B cell (primary cell): Measurements from ENCODE around the gene DEFB126. TPM values are rescaled to one million over a fixed set of nuclear protein-coding genes. Genes with fewer than 3 reads are reported as not detected.

ENCODE experiments used
- ATAC-seq: fragments of 200-7000 bp; cut with Tn5 transposase; one replicate; pipeline ENCODE4 v1.10.0; 2021; ENCODE audit warnings: low read depth, mild to moderate bottlenecking, moderate number of reproducible peaks, moderate library complexity
- CTCF ChIA-PET: fragments of 350-600 bp; sonication (Branson Sonifier 250); formaldehyde crosslinking; loops from one replicate; lab custom pipeline; 2021; ENCODE audit warnings: antibody characterized with exemption, inconsistent platforms; lab: Charles Lee
- POLR2A ChIA-PET: fragments of 350-600 bp; sonication (Branson Sonifier 250); formaldehyde crosslinking; loops from one replicate; lab custom pipeline; 2021; ENCODE audit warnings: antibody characterized with exemption; lab: Charles Lee
- DNase-seq: peaks from one replicate; pipeline ENCODE4 v3.0.0; 2013
- H2AFZ ChIP-seq: 2 replicates; pipeline ENCODE4 v1.6.1; 2012; ENCODE audit warnings: mild to moderate bottlenecking, low read depth, low read length; ENCODE audit not compliant: insufficient read depth, poor library complexity, severe bottlenecking
- H3K27ac ChIP-seq, 2 donors: 1 replicate in 1 of 2; 2 replicates in 1 of 2; pipeline ENCODE4 v1.5.1; 2012 to 2013; ENCODE audit warnings: low read length in 2 of 2, mild to moderate bottlenecking in 2 of 2, moderate library complexity in 1 of 2
- H3K27me3 ChIP-seq, 4 experiments: fragments of 200-600 bp in 1 of 4; sonication (generic) in 1 of 4; replicated peaks in 1 of 4; 1 replicate in 2 of 4; 2 replicates in 2 of 4; pipeline versions ENCODE4 v1.6.1 to v1.7.0; 2013 to 2016; ENCODE audit warnings: low read length in 3 of 4, mild to moderate bottlenecking in 2 of 4, mixed read lengths in 1 of 4, moderate library complexity in 1 of 4; ENCODE audit not compliant: insufficient read depth in 4 of 4, control insufficient read depth in 3 of 4; ENCODE audit errors: control extremely low read depth in 1 of 4
- H3K36me3 ChIP-seq, 2 experiments: replicated peaks in 1 of 2; 1 replicate in 1 of 2; 2 replicates in 1 of 2; pipeline versions ENCODE4 v1.6.1 to v1.7.1; 2013; ENCODE audit warnings: low read length in 1 of 2; ENCODE audit not compliant: insufficient read depth in 2 of 2, control insufficient read depth in 1 of 2; ENCODE audit errors: control extremely low read depth in 1 of 2, extremely low read depth in 1 of 2
- H3K4me1 ChIP-seq, 2 donors: fragments of 200-600 bp in 1 of 2; sonication (generic) in 1 of 2; 1 replicate in 1 of 2; 2 replicates in 1 of 2; pipeline versions ENCODE4 v1.5.1 to v1.6.1; 2013 to 2017; ENCODE audit warnings: low read length in 2 of 2; ENCODE audit not compliant: control insufficient read depth in 2 of 2, insufficient read depth in 2 of 2
- H3K4me2 ChIP-seq: replicated peaks from 2 replicates; pipeline ENCODE3; 2012; ENCODE audit warnings: mild to moderate bottlenecking, low read depth, low read length; ENCODE audit not compliant: poor library complexity, severe bottlenecking
- H3K4me3 ChIP-seq, 5 experiments: fragments of 200-600 bp in 1 of 5; sonication (generic) in 1 of 5; 1 replicate in 3 of 5; 2 replicates in 2 of 5; pipeline versions ENCODE4 v1.5.1 to v1.7.0; 2011 to 2016; ENCODE audit warnings: low read length in 4 of 5, mild to moderate bottlenecking in 4 of 5, low read depth in 2 of 5, control low read depth in 1 of 5, moderate library complexity in 1 of 5; ENCODE audit not compliant: insufficient read depth in 1 of 5; ENCODE audit errors: control extremely low read depth in 1 of 5, extremely low read depth in 1 of 5
- H3K79me2 ChIP-seq: fragments of 200-600 bp; sonication (generic); one replicate; pipeline ENCODE4 v1.6.0; 2016; ENCODE audit warnings: low read length; ENCODE audit not compliant: control insufficient read depth, insufficient read depth
- H3K9ac ChIP-seq: fragments of 200-600 bp; sonication (generic); 2 replicates; pipeline ENCODE4 v1.6.1; 2017; ENCODE audit warnings: mild to moderate bottlenecking, low read length, moderate library complexity
- H3K9me3 ChIP-seq, 3 donors: one replicate each; pipeline versions ENCODE4 v1.6.1 to v1.7.1; 2013; ENCODE audit warnings: low read length in 2 of 3; ENCODE audit not compliant: control insufficient read depth in 2 of 3, insufficient read depth in 1 of 3; ENCODE audit errors: control extremely low read depth in 1 of 3
- H4K20me1 ChIP-seq: 2 replicates; pipeline ENCODE4 v1.6.0; 2012; ENCODE audit warnings: mild to moderate bottlenecking, low read length; ENCODE audit not compliant: insufficient read depth, control insufficient read depth, poor library complexity, severe bottlenecking
- H3K27ac Mint-ChIP-seq: one replicate; pipeline ENCODE4 v1.8.0; 2021; ENCODE audit warnings: mixed read lengths
- H3K27me3 Mint-ChIP-seq: one replicate; pipeline ENCODE4 v1.8.0; 2021; ENCODE audit warnings: mixed read lengths
- H3K4me1 Mint-ChIP-seq: one replicate; pipeline ENCODE4 v1.8.0; 2021; ENCODE audit warnings: mixed read lengths
- H3K4me3 Mint-ChIP-seq: one replicate; pipeline ENCODE4 v1.8.0; 2021; ENCODE audit warnings: mixed read lengths
- H3K9me3 Mint-ChIP-seq: one replicate; pipeline ENCODE4 v1.8.0; 2022; ENCODE audit warnings: mixed read lengths; ENCODE audit not compliant: insufficient read depth
- EZH2 ChIP-seq: IDR thresholded peaks from 2 replicates; pipeline ENCODE4 v1.6.1; 2012; ENCODE audit warnings: borderline replicate concordance, low read depth, mild to moderate bottlenecking, moderate library complexity, low read length; ENCODE audit not compliant: insufficient read depth, poor library complexity, severe bottlenecking
- WGBS: methylation state at CpG from one replicate; pipeline ENCODE4 v1.1.5; 2013; ENCODE audit warnings: missing lambda C conversion rate; ENCODE audit not compliant: insufficient coverage; 5-methylcytosine and 5-hydroxymethylcytosine counted together
- intact Hi-C: fragments of 100-400 bp; cut with micrococcal nuclease; formaldehyde crosslinking; loops from one replicate; pipeline ENCODE4 v1.10.0; 2022
- polyA plus RNA-seq: library from polyadenylated mRNA; depleted of rRNA; stranded (reverse); fragments of >200 nt; gene quantifications from 2 replicates; pipeline ENCODE4 v1.2.3, GENCODE V29; 2012
- total RNA-seq, 2 donors: library from RNA; stranded (reverse); fragments of 120-200 nt in 1 of 2; gene quantifications; 1 replicate in 1 of 2; 2 replicates in 1 of 2; pipeline versions ENCODE4 v1.2.3 to v1.2.4, GENCODE V29; 2013 to 2022
- TF ChIP-seq, protein P1 (sequence below): fragments of 200-600 bp; IDR thresholded peaks from one replicate; pipeline ENCODE4 v1.8.0; 2022; ENCODE audit warnings: antibody characterized with exemption, mild to moderate bottlenecking

The DEFB126 gene
- total and polyA plus RNA-seq, 2 donors (not counting 1 experiment from before 2014, with no cell fraction given): not detected

DNA sequence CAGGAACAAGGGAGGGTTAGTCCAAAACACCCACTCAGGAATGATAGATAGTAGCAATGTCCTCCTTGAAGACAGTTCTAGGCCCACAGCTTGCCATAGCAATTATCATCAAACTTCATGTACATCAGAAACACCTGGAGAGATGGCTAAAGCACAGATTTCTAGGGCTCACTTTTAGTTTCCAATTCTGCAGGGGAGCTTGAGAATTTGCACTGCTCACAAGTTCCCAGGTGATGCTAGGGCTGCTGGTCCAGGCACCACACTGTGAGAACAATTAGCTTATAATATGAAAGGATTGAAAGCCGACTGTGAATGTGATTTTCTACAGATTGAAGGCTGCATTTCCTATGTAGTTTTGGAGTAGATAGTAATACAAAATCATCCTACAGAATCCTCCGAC, 3.5 kb downstream of the DEFB126 start:
- Mint-ChIP-seq H3K4me1 (no peaks in the 10 kb centered on the region), H3K27ac (no peak overlapping the region), H3K4me3 (no peak overlapping the region), H3K9me3 (no peaks in the 10 kb centered on the region), H3K27me3 (peaks cover 40% of the 10 kb centered on the region)
- ATAC-seq: no peak
- Histone ChIP-seq H3K27ac (no peak overlapping the region), H3K27me3 (peaks cover 0 to 17% (median 3%) of the 10 kb centered on the region in 4 experiments), H3K79me2 (no peaks in the 10 kb centered on the region), H3K36me3 (no peaks in the 10 kb centered on the region), H3K9ac (no peak overlapping the region), H3K9me3 (no peaks in the 10 kb centered on the region), H2AFZ (no peak overlapping the region), H3K4me2 (no peak overlapping the region), H3K4me1 (no peaks in the 10 kb centered on the region), H4K20me1 (no peaks in the 10 kb centered on the region), H3K4me3 (no peak overlapping the region)
- CTCF ChIA-PET: no interaction called here
- no peak for DNase-seq
- TF ChIP-seq, protein P1, sequence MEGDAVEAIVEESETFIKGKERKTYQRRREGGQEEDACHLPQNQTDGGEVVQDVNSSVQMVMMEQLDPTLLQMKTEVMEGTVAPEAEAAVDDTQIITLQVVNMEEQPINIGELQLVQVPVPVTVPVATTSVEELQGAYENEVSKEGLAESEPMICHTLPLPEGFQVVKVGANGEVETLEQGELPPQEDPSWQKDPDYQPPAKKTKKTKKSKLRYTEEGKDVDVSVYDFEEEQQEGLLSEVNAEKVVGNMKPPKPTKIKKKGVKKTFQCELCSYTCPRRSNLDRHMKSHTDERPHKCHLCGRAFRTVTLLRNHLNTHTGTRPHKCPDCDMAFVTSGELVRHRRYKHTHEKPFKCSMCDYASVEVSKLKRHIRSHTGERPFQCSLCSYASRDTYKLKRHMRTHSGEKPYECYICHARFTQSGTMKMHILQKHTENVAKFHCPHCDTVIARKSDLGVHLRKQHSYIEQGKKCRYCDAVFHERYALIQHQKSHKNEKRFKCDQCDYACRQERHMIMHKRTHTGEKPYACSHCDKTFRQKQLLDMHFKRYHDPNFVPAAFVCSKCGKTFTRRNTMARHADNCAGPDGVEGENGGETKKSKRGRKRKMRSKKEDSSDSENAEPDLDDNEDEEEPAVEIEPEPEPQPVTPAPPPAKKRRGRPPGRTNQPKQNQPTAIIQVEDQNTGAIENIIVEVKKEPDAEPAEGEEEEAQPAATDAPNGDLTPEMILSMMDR: no peak
- no peak for TF ChIP-seq EZH2
- POLR2A ChIA-PET: no interaction called here
- WGBS: no CpG with 5 or more reads among the region's 2 CpGs
- intact Hi-C loops: no loop called here

DNA sequence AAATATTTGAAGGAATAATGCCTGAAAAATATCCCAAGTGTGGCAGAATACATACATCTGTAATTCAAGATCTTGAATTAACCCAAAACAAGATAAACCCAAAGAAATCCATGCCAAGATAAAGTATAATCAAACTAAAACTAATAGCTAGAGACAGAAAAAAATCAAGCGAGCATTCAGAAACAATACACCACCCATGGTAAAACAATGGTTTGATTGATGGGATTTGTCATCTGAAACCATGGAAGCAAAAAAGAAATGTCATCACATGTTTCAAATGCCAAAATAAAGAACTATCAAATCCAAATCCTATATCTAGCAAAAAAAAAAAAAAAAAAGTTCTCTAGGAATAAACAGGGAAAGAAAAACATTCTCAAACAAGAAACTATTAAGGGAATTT, 9.7 kb downstream of the DEFB126 start:
- no peak overlapping the region for H2AFZ ChIP-seq
- H3K27me3 Mint-ChIP-seq: peaks cover 36% of the 10 kb centered on the region
- no peaks in the 10 kb centered on the region for H3K9me3 Mint-ChIP-seq
- no peaks in the 10 kb centered on the region for H3K79me2 ChIP-seq
- no peak overlapping the region for H3K4me3 ChIP-seq
- TF ChIP-seq, protein P1: no peak
- TF ChIP-seq EZH2: no peak
- no peak for ATAC-seq
- H3K36me3 ChIP-seq: no peaks in the 10 kb centered on the region
- H3K27me3 ChIP-seq: peaks cover 0 to 6% (median 0%) of the 10 kb centered on the region in 4 experiments
- H3K9me3 ChIP-seq: no peaks in the 10 kb centered on the region
- ChIA-PET POLR2A (no interaction called here), CTCF (no interaction called here)
- intact Hi-C loops: no loop called here
- no peak overlapping the region for H3K4me2 ChIP-seq
- DNase-seq: no peak
- H3K27ac Mint-ChIP-seq: no peak overlapping the region
- H3K27ac ChIP-seq: no peak overlapping the region
- no peak overlapping the region for H3K9ac ChIP-seq
- H3K4me1 Mint-ChIP-seq: no peaks in the 10 kb centered on the region
- H3K4me3 Mint-ChIP-seq: no peak overlapping the region
- WGBS: no CpG with 5 or more reads among the region's 1 CpG
- H3K4me1 ChIP-seq: no peaks in the 10 kb centered on the region
- no peaks in the 10 kb centered on the region for H4K20me1 ChIP-seq
